Panc1 (cell line): ENCODE data around the gene OBP2A.

Experiments
- CTCF ChIP-seq: fragments of 450-650 bp; IDR thresholded peaks from 2 replicates; pipeline ENCODE4 v1.5.1; 2017; ENCODE audit warnings: mild to moderate bottlenecking
- POLR2AphosphoS5 ChIP-seq: IDR thresholded peaks from 2 replicates; pipeline ENCODE4 v1.6.1; 2012; ENCODE audit warnings: mild to moderate bottlenecking, low read depth, low read length, moderate library complexity
- REST ChIP-seq, 2 experiments: IDR thresholded peaks; 2 replicates each; pipeline ENCODE4 v1.6.1; 2011 to 2012; ENCODE audit warnings: low read depth in 2 of 2, control low read depth in 1 of 2, low read length in 1 of 2, mild to moderate bottlenecking in 1 of 2, moderate library complexity in 1 of 2; ENCODE audit not compliant: insufficient read depth in 1 of 2

DNA sequence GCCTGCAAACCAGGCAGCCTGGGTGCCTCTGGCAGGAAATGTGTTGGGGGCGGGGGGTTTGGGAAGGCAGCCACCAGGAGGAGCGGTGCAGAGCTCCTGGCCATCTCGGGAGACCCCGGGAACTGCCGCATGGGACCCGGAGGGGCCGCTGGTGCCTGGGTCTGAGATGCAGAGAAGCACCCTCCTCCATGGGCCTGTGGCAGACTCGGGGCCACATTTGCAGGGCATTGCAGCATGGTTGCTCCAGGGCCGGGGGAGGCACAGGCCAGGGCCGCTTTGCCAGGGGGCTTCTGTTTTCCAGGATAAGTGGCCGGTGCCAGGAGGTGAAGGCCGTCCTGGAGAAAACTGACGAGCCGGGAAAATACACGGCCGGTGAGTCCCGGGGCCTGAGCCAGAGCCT lies 23.0 kb upstream of the OBP2A start:
- TF ChIP-seq CTCF (no peak), REST (IDR thresholded peaks at IDR 0.05; ENCODE audit: insufficient read depth in 1 of 2, low read depth in 2 of 2, low read length in 1 of 2) (no peak), POLR2AphosphoS5 (no peak)
